Measurements from ENCODE around the gene PEAK1. TPM values are rescaled to one million over a fixed set of nuclear protein-coding genes. Genes with fewer than 3 reads are reported as not detected.

Gene PEAK1
- polyA plus RNA-seq, 2 of the 4 experiments (the other 2 are of a cell fraction), result 7.5 to 13.7 TPM

GRCh38 chr15:77326366-77326765 is 93.5 kb downstream of the PEAK1 start:
- ChIA-PET CTCF (no interaction called here), POLR2A (no interaction called here)
- Histone ChIP-seq H3K9me3 (no peaks in the 10 kb centered on the region; the same call in 2 of the 3 replicates), H3K4me2 (no peak overlapping the region), H3K4me1 (peaks cover 7% of the 10 kb centered on the region; the same call in 2 of the 3 replicates), H3K4me3 (no peak overlapping the region), H3K27ac (no peak overlapping the region)
- 84% methylated on average over 2 of the region's 2 CpGs for WGBS (ENCODE audit: missing lambda C conversion rate)
- ATAC-seq (no peak), FAIRE-seq (no peak), DNase-seq (ENCODE audit: low read depth in 1 of 2, low spot score in 1 of 2) (no peak)
- TF ChIP-seq POLR2AphosphoS2 (conservative IDR thresholded peaks at IDR 0.05; ENCODE audit: low read length) (no peak), EHF (CRISPR knock-in tag; IDR thresholded peaks at IDR 0.05) (no peak), RARB (CRISPR knock-in tag; IDR thresholded peaks at IDR 0.05) (no peak), ESRRA (IDR thresholded peaks at IDR 0.05; ENCODE audit: borderline replicate concordance, low read length) (no peak), POLR2A (IDR thresholded peaks at IDR 0.05; ENCODE audit: low read length) (no peak), ELK1 (IDR thresholded peaks at IDR 0.05; ENCODE audit: low read depth, low read length) (no peak), CBX2 (IDR thresholded peaks at IDR 0.05; ENCODE audit: borderline replicate concordance, low read depth) (no peak), CEBPB (IDR thresholded peaks at IDR 0.05) (no peak)

DNA sequence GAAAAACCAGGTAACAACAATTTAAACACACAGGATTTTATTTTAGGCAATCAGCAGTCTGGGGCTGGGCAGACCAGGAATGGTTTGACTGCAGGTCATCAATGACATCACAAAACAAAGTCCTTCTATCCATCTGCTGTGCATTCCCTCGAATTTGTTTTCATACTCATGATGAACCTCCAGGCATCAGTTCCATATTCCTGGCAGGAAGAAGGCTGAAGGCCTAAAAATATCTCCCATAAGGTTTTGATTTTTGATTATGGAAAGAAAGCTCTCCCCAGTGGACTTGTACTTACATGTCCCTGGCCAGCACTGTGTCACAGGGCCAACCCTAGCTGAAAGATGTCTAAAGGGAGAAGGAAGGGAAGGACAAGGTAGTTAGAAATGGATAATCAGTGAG is 107.4 kb downstream of the PEAK1 start:
- Histone ChIP-seq H3K4me1 (peaks cover 26% of the 10 kb centered on the region), H3K27ac (peak overlapping the region in 1 of 2 experiments; percentile 15; a peak in 1 of 6 replicates), H3K4me3 (no peak overlapping the region), H3K4me2 (0 out of 3 replicates have a peak overlapping the region, but pooled peaks have one; percentile 0), H3K9me3 (no peaks in the 10 kb centered on the region)
- WGBS (ENCODE audit: missing lambda C conversion rate), result 11% methylated on average over 1 of the region's 1 CpG
- peak in 1 of 2 experiments; percentile 7 for DNase-seq (ENCODE audit: low read depth in 1 of 2, low spot score in 1 of 2)
- FAIRE-seq, result no peak
- ChIA-PET POLR2A (no interaction called here), CTCF (no interaction called here)
- TF ChIP-seq TP53 (CRISPR knock-in tag; IDR thresholded peaks at IDR 0.05) (no peak), SREBF2 (IDR thresholded peaks at IDR 0.05) (no peak), CBX8 (IDR thresholded peaks at IDR 0.05) (no peak), NPAS2 (CRISPR knock-in tag; IDR thresholded peaks at IDR 0.05; ENCODE audit: borderline replicate concordance) (no peak)
- ATAC-seq, result no peak

DNA sequence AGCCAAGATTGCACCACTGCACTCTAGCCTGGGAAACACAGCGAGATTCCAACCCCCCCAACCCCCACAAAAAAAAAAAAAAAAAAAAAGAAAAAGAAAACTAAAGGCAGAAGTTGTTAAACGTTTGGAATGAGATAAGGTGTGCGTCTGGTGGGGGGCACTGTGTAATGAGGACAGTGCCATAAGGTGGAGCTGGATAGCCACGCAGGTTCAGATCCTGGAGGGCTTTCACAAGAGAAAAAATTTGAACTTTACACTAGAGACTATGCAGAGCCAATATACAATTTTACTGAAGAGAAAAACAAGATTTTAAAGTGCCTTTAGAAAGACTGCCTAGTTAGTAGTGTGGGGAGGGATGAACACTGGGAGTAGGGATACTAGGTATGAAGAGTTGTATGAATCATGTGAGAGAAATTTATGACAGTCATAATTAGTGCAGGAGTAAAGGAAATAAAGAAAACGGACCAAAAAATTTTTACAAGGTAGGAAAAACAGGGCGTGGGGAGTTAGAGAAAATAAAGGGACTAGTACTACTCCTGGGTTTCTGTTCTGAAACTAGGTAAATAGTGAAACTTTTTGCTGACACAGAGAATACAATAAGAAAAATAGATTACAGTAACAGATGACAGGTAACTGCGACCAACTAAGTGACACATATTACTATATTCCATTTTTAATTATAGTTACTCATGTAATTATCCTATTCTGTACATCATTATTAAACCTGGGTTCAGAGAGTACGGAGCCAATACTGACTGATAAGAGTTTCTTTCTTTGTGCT is 108.1 kb downstream of the PEAK1 start:
- Histone ChIP-seq H3K4me2 (no peak overlapping the region), H3K4me3 (no peak overlapping the region), H3K4me1 (peaks cover 26% of the 10 kb centered on the region), H3K9me3 (no peaks in the 10 kb centered on the region), H3K27ac (no peak overlapping the region)
- no peak for FAIRE-seq
- ChIA-PET POLR2A (no interaction called here), CTCF (no interaction called here)
- DNase-seq (ENCODE audit: low read depth in 1 of 2, low spot score in 1 of 2), result no peak
- 72% methylated on average over 8 of the region's 8 CpGs for WGBS (ENCODE audit: missing lambda C conversion rate)
- ATAC-seq, result no peak; a peak in 2 of 6 replicates
- TF ChIP-seq PHF8 (IDR thresholded peaks at IDR 0.05; ENCODE audit: borderline replicate concordance, low read depth), result no peak
- no peak for TF ChIP-seq ATOH8 (CRISPR knock-in tag; IDR thresholded peaks at IDR 0.05; ENCODE audit: low read depth)
- no peak for TF ChIP-seq SREBF2 (IDR thresholded peaks at IDR 0.05)
- peak; percentile 77 for TF ChIP-seq MAFK (IDR thresholded peaks at IDR 0.05; ENCODE audit: partially characterized antibody)
- no peak for TF ChIP-seq GATA3 (IDR thresholded peaks at IDR 0.05; ENCODE audit: borderline replicate concordance)

- POLR2A ChIA-PET, result no interaction called here
- Histone ChIP-seq H3K4me2 (no peak overlapping the region), H3K4me3 (no peak overlapping the region), H3K9me3 (no peaks in the 10 kb centered on the region), H3K4me1 (peaks cover 26% of the 10 kb centered on the region), H3K27ac (no peak overlapping the region)
- FAIRE-seq (peak; percentile 84), ATAC-seq (no peak), DNase-seq (ENCODE audit: low read depth in 1 of 2, low spot score in 1 of 2) (no peak)
- no peak for TF ChIP-seq EHF (CRISPR knock-in tag; IDR thresholded peaks at IDR 0.05)
- no peak for TF ChIP-seq FOSB (CRISPR knock-in tag; IDR thresholded peaks at IDR 0.05)
- TF ChIP-seq, protein P1, sequence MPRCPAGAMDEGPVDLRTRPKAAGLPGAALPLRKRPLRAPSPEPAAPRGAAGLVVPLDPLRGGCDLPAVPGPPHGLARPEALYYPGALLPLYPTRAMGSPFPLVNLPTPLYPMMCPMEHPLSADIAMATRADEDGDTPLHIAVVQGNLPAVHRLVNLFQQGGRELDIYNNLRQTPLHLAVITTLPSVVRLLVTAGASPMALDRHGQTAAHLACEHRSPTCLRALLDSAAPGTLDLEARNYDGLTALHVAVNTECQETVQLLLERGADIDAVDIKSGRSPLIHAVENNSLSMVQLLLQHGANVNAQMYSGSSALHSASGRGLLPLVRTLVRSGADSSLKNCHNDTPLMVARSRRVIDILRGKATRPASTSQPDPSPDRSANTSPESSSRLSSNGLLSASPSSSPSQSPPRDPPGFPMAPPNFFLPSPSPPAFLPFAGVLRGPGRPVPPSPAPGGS (IDR thresholded peaks at IDR 0.05), result no peak
- no peak for TF ChIP-seq CBX2 (IDR thresholded peaks at IDR 0.05; ENCODE audit: borderline replicate concordance, low read depth)
- no peak for TF ChIP-seq TP53 (CRISPR knock-in tag; IDR thresholded peaks at IDR 0.05)
- no peak for TF ChIP-seq CTCF (IDR thresholded peaks at IDR 0.05)
- no peak for TF ChIP-seq PBX3 (IDR thresholded peaks at IDR 0.05)
- 0 out of 4 replicates have a peak, but pooled peaks have one; percentile 35 to 37 for TF ChIP-seq CEBPB (IDR thresholded peaks at IDR 0.05)
- CTCF ChIA-PET, result interaction anchor here (1.2 to 2.1 kb wide), 2 partner anchors 8 to 124 kb away, joined by 3 to 6 read pairs; no protein-coding TSS in a partner anchor
- whole genome bisulfite sequencing (ENCODE audit: missing lambda C conversion rate), result 90% methylated on average over 4 of the region's 4 CpGs
These were observed 108.9 kb downstream of the PEAK1 start for GRCh38 chr15:77311020-77311419.

All from A549 (cell line).